Stomach smooth muscle (tissue), 2 donors: ENCODE measurements around the gene IQUB.
"Not testable (repeated sequence)": the region's sequence is repeated elsewhere in the genome, so short reads cannot be mapped to it uniquely, and the experiment has no call there.

Experiments used
- H3K27ac ChIP-seq: one replicate; pipeline ENCODE4 v1.7.0; 2013; ENCODE audit warnings: mild to moderate bottlenecking, low read length, inconsistent platforms
- H3K27me3 ChIP-seq, 2 donors: one replicate each; pipeline ENCODE4 v1.7.0; 2013; ENCODE audit warnings: low read length in 2 of 2; ENCODE audit not compliant: insufficient read depth in 2 of 2, control insufficient read depth in 1 of 2
- H3K36me3 ChIP-seq, 2 donors: one replicate each; pipeline ENCODE4 v1.7.0; 2013; ENCODE audit warnings: low read length in 2 of 2; ENCODE audit not compliant: control insufficient read depth in 2 of 2, insufficient read depth in 2 of 2
- H3K4me1 ChIP-seq: one replicate; pipeline ENCODE4 v1.7.0; 2013; ENCODE audit warnings: low read length; ENCODE audit not compliant: control insufficient read depth, insufficient read depth
- H3K4me3 ChIP-seq, 2 donors: one replicate each; pipeline ENCODE4 v1.7.0; 2013; ENCODE audit warnings: low read length in 2 of 2
- H3K9ac ChIP-seq, 2 donors: one replicate each; pipeline ENCODE4 v1.7.0; 2013; ENCODE audit warnings: low read length in 2 of 2, mild to moderate bottlenecking in 1 of 2
- H3K9me3 ChIP-seq, 2 donors: one replicate each; pipeline ENCODE4 v1.7.0; 2013; ENCODE audit warnings: low read length in 2 of 2; ENCODE audit not compliant: control insufficient read depth in 2 of 2
- donor health status: healthy.
- donor health status: Pancreatic carcinoma.

The IQUB gene

DNA sequence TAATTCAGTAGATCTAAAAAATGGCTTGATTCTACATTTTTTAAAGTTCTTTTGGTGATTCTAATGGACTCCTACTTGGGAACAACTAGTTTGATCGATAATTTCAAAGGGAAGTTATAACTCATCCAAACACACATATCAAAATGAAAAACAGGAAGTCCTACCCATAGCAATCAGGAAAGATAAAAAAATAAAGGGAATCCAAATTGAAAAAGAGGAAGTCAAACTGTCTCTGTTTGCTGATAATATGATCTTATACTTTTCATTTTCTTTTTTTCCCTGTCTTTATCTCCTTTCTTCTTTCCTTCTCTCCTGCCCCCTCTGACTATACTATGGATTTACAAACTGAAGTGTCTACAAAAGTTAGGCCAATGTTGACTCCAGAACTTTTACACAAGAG is 118.8 kb downstream of the IQUB start:
- no peaks in the 10 kb centered on the region for H3K27me3 ChIP-seq

DNA sequence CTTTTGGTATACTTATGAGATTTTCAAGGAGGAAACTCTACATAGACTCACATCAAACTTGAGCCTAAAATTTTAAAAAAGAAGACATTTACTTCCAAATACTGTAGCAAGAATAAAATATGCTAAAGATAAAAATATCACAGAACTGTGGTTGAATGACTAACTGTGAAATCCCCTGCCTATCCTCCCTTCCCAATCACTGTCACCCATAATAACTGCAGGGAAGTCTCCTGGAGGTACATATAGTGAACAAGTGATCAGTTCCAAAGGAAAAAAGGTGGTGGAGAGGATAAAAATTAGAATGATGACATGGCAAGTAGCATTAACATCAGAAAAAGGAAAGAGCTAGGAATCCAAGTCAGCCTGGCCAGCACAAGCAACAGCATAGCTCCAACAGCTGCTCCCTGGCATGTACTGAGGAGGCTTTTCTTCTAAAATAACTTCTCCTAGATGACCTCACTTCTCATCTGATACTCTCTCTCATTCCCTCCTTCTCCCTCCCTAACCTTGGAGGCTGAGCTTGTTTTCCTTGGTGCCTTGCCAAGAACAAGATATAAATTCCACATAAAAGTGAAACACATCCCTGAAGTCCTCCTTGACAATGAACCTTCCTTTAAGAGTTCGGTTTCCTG is 124.0 kb downstream of the IQUB start:
- H3K27ac ChIP-seq = no peak overlapping the region

More for the DNA sequence above, 118.8 kb downstream of the IQUB start:
- Histone ChIP-seq H3K36me3 (no peaks in the 10 kb centered on the region), H3K4me3 (no peak overlapping the region), H3K4me1 (no peaks in the 10 kb centered on the region), H3K9ac (no peak overlapping the region), H3K9me3 (no peaks in the 10 kb centered on the region), H3K27ac (no peak overlapping the region)

DNA sequence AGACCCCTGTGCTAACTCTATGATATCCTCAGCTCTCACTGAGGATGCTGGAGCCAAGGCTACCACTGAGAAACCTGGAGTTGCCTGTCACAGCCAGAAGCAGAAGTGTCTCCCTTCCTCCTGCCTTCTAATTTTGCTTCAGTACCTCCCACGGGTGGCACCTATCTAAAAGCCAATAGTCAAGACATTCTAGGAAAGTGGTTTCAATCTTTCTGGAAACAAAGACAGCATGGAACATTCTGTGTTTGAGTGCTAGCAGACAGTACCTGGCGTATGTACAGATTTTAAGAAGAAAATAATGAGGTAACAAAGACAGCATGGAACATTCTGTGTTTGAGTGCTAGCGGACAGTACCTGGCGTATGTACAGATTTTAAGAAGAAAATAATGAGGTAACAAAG is 126.4 kb downstream of the IQUB start:
- H3K4me3 ChIP-seq = not testable (repeated sequence)

More for the DNA sequence above, 124.0 kb downstream of the IQUB start:
- Histone ChIP-seq H3K4me3 (no peak overlapping the region), H3K36me3 (no peaks in the 10 kb centered on the region), H3K4me1 (no peaks in the 10 kb centered on the region), H3K9ac (no peak overlapping the region), H3K9me3 (no peaks in the 10 kb centered on the region), H3K27me3 (no peaks in the 10 kb centered on the region)

More for the DNA sequence above, 126.4 kb downstream of the IQUB start:
- not testable (repeated sequence) for H3K36me3 ChIP-seq, H3K4me1 ChIP-seq, H3K9me3 ChIP-seq, H3K27ac ChIP-seq, H3K27me3 ChIP-seq, H3K9ac ChIP-seq
